HepG2 (cell line): ENCODE results near the gene ZFP36L2. TPM values are rescaled to one million over a fixed set of nuclear protein-coding genes. Genes with fewer than 3 reads are reported as not detected.

ENCODE experiments used
- ATAD3A ChIP-seq: sonication (generic); formaldehyde crosslinking; IDR thresholded peaks from 2 replicates; pipeline ENCODE4 v1.4.0; 2020; ENCODE audit warnings: missing genetic modification reagents
- BHLHE40 ChIP-seq: IDR thresholded peaks from 2 replicates; pipeline ENCODE4 v1.6.1; 2011; ENCODE audit warnings: low read length, improper control_type of control experiment
- FOXA1 ChIP-seq, 2 experiments: fragments of 450-650 bp in 1 of 2; sonication (generic) in 1 of 2; formaldehyde crosslinking in 1 of 2; IDR thresholded peaks; 2 replicates each; pipeline versions ENCODE4 v1.4.0 to v1.6.1; 2016 to 2020; ENCODE audit warnings: missing genetic modification reagents in 1 of 2
- HOMEZ ChIP-seq: IDR thresholded peaks from 2 replicates; pipeline ENCODE4 v1.6.1; 2016; ENCODE audit warnings: low read depth
- JARID2 ChIP-seq: sonication (generic); formaldehyde crosslinking; IDR thresholded peaks from 2 replicates; pipeline ENCODE4 v1.8.1; 2023; ENCODE audit warnings: missing genetic modification reagents, inconsistent platforms; ENCODE audit not compliant: insufficient replicate concordance
- PHF5A ChIP-seq: IDR thresholded peaks from one replicate; pipeline ENCODE4 v1.6.1; 2018; ENCODE audit warnings: low read depth, missing genetic modification reagents; ENCODE audit not compliant: unreplicated experiment
- REL ChIP-seq: sonication (generic); formaldehyde crosslinking; conservative IDR thresholded peaks from 2 replicates; pipeline ENCODE4 v1.8.0; 2022; ENCODE audit warnings: mild to moderate bottlenecking, missing genetic modification reagents, moderate library complexity
- TSC22D2 ChIP-seq: sonication (generic); formaldehyde crosslinking; IDR thresholded peaks from 2 replicates; pipeline ENCODE4 v1.5.1; 2020; ENCODE audit warnings: missing genetic modification reagents, mild to moderate bottlenecking, borderline replicate concordance
- ZBTB42 ChIP-seq: sonication (generic); formaldehyde crosslinking; IDR thresholded peaks from 2 replicates; pipeline ENCODE4 v1.5.0; 2020; ENCODE audit warnings: mild to moderate bottlenecking, missing genetic modification reagents
- ZNF292 ChIP-seq: sonication (generic); formaldehyde crosslinking; IDR thresholded peaks from 2 replicates; pipeline ENCODE4 v1.8.1; 2022; ENCODE audit warnings: mild to moderate bottlenecking, low read depth, missing genetic modification reagents, borderline replicate concordance
- ZSCAN12 ChIP-seq: sonication (generic); formaldehyde crosslinking; IDR thresholded peaks from 2 replicates; pipeline ENCODE4 v1.9.0; 2021; ENCODE audit warnings: mild to moderate bottlenecking, missing genetic modification reagents
- polyA plus RNA-seq, 8 experiments: library from polyadenylated mRNA; depleted of rRNA in 3 of 8; stranded (reverse) in 7 of 8; unstranded in 1 of 8; fragments of >200 nt; fragmentation: Illumina TruSeq in 4 of 8; extraction: Trizol in 4 of 8; gene quantifications; 2 replicates each; pipeline versions ENCODE4 v1.2.1 to v1.2.3, GENCODE V29; 2011 to 2016; ENCODE audit warnings: low read depth in 4 of 8, missing spikeins in 1 of 8, mixed read lengths in 1 of 8; ENCODE audit not compliant: insufficient read depth in 1 of 8
- total RNA-seq, 5 experiments: library from RNA; depleted of rRNA; stranded (reverse); fragments of >200 nt; fragmentation: Illumina TruSeq; extraction: Trizol; gene quantifications; 2 replicates each; pipeline ENCODE4 v1.2.3, GENCODE V29; 2016; ENCODE audit warnings: low read depth in 1 of 5

ZFP36L2 gene
- total and polyA plus RNA-seq, 2 of the 13 experiments (the other 11 are each of a cell fraction or from before 2014, with no cell fraction given), result 11.2 to 21.8 TPM

GRCh38 chr2:43225788-43226557 lies 433 bp downstream of the ZFP36L2 start (continued):
- TF ChIP-seq JARID2 (CRISPR knock-in tag), result no peak
- TF ChIP-seq ATAD3A (CRISPR knock-in tag), result no peak
- 0 out of 2 replicates have a peak, but pooled peaks have one; percentile 7 for TF ChIP-seq ZSCAN12
- TF ChIP-seq PHF5A, result no peak
- peak; percentile 21 for TF ChIP-seq ZBTB42 (CRISPR knock-in tag)
- no peak for TF ChIP-seq FOXA1 (IDR thresholded peaks at IDR 0.05)
- TF ChIP-seq FOXA1 (CRISPR knock-in tag; IDR thresholded peaks at IDR 0.05), result no peak
- 0 out of 2 replicates have a peak, but pooled peaks have one; percentile 34 for TF ChIP-seq BHLHE40
- peak; percentile 83 for TF ChIP-seq TSC22D2 (CRISPR knock-in tag)
- TF ChIP-seq ZNF292 (CRISPR knock-in tag), result no peak
- TF ChIP-seq REL (CRISPR knock-in tag), result 0 out of 2 replicates have a peak, but pooled peaks have one; percentile 42
- TF ChIP-seq HOMEZ, result no peak
- TF ChIP-seq, all 625 proteins: peak for 196
